Measurements from ENCODE around the gene VAV2. TPM values are rescaled to one million over a fixed set of nuclear protein-coding genes. Genes with fewer than 3 reads are reported as not detected.

The VAV2 gene
- total and polyA plus RNA-seq, 2 experiments from 2014 or later = 8.1 to 28.9 TPM

DNA sequence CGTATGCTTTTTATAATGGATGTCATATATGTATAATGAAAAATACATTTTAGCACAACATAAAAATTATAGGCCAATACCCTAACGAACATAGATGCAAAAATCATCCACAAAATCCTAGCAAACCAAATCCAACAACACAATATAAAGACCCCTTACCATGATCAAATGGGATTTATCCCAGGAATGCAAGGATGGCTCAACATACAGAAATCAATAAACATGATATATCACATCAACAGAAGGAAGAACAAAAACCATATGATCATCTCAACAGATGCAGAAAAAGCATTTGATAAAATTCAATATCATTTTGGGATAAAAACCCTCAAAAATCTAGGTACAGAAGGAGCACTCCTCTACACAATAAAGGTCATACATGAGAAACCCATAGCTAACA lies 27.7 kb downstream of the VAV2 start (continued):
- TF ChIP-seq, protein P1, sequence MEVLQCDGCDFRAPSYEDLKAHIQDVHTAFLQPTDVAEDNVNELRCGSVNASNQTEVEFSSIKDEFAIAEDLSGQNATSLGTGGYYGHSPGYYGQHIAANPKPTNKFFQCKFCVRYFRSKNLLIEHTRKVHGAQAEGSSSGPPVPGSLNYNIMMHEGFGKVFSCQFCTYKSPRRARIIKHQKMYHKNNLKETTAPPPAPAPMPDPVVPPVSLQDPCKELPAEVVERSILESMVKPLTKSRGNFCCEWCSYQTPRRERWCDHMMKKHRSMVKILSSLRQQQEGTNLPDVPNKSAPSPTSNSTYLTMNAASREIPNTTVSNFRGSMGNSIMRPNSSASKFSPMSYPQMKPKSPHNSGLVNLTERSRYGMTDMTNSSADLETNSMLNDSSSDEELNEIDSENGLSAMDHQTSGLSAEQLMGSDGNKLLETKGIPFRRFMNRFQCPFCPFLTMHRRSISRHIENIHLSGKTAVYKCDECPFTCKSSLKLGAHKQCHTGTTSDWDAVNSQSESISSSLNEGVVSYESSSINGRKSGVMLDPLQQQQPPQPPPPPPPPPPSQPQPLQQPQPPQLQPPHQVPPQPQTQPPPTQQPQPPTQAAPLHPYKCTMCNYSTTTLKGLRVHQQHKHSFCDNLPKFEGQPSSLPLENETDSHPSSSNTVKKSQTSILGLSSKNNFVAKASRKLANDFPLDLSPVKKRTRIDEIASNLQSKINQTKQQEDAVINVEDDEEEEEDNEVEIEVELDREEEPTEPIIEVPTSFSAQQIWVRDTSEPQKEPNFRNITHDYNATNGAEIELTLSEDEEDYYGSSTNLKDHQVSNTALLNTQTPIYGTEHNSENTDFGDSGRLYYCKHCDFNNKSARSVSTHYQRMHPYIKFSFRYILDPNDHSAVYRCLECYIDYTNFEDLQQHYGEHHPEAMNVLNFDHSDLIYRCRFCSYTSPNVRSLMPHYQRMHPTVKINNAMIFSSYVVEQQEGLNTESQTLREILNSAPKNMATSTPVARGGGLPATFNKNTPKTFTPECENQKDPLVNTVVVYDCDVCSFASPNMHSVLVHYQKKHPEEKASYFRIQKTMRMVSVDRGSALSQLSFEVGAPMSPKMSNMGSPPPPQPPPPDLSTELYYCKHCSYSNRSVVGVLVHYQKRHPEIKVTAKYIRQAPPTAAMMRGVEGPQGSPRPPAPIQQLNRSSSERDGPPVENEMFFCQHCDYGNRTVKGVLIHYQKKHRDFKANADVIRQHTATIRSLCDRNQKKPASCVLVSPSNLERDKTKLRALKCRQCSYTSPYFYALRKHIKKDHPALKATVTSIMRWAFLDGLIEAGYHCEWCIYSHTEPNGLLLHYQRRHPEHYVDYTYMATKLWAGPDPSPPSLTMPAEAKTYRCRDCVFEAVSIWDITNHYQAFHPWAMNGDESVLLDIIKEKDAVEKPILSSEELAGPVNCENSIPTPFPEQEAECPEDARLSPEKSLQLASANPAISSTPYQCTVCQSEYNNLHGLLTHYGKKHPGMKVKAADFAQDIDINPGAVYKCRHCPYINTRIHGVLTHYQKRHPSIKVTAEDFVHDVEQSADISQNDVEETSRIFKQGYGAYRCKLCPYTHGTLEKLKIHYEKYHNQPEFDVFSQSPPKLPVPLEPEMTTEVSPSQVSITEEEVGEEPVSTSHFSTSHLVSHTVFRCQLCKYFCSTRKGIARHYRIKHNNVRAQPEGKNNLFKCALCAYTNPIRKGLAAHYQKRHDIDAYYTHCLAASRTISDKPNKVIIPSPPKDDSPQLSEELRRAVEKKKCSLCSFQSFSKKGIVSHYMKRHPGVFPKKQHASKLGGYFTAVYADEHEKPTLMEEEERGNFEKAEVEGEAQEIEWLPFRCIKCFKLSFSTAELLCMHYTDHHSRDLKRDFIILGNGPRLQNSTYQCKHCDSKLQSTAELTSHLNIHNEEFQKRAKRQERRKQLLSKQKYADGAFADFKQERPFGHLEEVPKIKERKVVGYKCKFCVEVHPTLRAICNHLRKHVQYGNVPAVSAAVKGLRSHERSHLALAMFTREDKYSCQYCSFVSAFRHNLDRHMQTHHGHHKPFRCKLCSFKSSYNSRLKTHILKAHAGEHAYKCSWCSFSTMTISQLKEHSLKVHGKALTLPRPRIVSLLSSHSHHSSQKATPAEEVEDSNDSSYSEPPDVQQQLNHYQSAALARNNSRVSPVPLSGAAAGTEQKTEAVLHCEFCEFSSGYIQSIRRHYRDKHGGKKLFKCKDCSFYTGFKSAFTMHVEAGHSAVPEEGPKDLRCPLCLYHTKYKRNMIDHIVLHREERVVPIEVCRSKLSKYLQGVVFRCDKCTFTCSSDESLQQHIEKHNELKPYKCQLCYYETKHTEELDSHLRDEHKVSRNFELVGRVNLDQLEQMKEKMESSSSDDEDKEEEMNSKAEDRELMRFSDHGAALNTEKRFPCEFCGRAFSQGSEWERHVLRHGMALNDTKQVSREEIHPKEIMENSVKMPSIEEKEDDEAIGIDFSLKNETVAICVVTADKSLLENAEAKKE (CRISPR knock-in tag; IDR thresholded peaks at IDR 0.05) = no peak
- TF ChIP-seq, protein P2, sequence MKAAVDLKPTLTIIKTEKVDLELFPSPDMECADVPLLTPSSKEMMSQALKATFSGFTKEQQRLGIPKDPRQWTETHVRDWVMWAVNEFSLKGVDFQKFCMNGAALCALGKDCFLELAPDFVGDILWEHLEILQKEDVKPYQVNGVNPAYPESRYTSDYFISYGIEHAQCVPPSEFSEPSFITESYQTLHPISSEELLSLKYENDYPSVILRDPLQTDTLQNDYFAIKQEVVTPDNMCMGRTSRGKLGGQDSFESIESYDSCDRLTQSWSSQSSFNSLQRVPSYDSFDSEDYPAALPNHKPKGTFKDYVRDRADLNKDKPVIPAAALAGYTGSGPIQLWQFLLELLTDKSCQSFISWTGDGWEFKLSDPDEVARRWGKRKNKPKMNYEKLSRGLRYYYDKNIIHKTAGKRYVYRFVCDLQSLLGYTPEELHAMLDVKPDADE (IDR thresholded peaks at IDR 0.05) = no peak
- TF ChIP-seq EZH2phosphoT487 (IDR thresholded peaks at IDR 0.05; ENCODE audit: unreplicated experiment) (no peak), EZH2 (IDR thresholded peaks at IDR 0.05; ENCODE audit: low read depth, unreplicated experiment) (no peak), CREB1 (CRISPR knock-in tag; IDR thresholded peaks at IDR 0.05; ENCODE audit: low read depth) (no peak), NANOG (IDR thresholded peaks at IDR 0.05; ENCODE audit: borderline replicate concordance) (no peak), JUNB (IDR thresholded peaks at IDR 0.05; ENCODE audit: unreplicated experiment) (no peak)
- TF ChIP-seq, protein P3, sequence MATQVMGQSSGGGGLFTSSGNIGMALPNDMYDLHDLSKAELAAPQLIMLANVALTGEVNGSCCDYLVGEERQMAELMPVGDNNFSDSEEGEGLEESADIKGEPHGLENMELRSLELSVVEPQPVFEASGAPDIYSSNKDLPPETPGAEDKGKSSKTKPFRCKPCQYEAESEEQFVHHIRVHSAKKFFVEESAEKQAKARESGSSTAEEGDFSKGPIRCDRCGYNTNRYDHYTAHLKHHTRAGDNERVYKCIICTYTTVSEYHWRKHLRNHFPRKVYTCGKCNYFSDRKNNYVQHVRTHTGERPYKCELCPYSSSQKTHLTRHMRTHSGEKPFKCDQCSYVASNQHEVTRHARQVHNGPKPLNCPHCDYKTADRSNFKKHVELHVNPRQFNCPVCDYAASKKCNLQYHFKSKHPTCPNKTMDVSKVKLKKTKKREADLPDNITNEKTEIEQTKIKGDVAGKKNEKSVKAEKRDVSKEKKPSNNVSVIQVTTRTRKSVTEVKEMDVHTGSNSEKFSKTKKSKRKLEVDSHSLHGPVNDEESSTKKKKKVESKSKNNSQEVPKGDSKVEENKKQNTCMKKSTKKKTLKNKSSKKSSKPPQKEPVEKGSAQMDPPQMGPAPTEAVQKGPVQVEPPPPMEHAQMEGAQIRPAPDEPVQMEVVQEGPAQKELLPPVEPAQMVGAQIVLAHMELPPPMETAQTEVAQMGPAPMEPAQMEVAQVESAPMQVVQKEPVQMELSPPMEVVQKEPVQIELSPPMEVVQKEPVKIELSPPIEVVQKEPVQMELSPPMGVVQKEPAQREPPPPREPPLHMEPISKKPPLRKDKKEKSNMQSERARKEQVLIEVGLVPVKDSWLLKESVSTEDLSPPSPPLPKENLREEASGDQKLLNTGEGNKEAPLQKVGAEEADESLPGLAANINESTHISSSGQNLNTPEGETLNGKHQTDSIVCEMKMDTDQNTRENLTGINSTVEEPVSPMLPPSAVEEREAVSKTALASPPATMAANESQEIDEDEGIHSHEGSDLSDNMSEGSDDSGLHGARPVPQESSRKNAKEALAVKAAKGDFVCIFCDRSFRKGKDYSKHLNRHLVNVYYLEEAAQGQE (IDR thresholded peaks at IDR 0.05; ENCODE audit: unreplicated experiment) = no peak
- TF ChIP-seq, protein P4, sequence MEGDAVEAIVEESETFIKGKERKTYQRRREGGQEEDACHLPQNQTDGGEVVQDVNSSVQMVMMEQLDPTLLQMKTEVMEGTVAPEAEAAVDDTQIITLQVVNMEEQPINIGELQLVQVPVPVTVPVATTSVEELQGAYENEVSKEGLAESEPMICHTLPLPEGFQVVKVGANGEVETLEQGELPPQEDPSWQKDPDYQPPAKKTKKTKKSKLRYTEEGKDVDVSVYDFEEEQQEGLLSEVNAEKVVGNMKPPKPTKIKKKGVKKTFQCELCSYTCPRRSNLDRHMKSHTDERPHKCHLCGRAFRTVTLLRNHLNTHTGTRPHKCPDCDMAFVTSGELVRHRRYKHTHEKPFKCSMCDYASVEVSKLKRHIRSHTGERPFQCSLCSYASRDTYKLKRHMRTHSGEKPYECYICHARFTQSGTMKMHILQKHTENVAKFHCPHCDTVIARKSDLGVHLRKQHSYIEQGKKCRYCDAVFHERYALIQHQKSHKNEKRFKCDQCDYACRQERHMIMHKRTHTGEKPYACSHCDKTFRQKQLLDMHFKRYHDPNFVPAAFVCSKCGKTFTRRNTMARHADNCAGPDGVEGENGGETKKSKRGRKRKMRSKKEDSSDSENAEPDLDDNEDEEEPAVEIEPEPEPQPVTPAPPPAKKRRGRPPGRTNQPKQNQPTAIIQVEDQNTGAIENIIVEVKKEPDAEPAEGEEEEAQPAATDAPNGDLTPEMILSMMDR (conservative IDR thresholded peaks at IDR 0.05; ENCODE audit: low read depth in 2 of 2) = no peak

Data from GM23338 (cell line).